GM12878 (cell line): ENCODE results near the gene NCBP3. TPM values are rescaled to one million over a fixed set of nuclear protein-coding genes. Genes with fewer than 3 reads are reported as not detected.

Source experiments
- ATAC-seq: fragments of 200-7000 bp; cut with Tn5 transposase; 3 replicates; pipeline ENCODE4 v1.9.1; 2020; ENCODE audit warnings: mild to moderate bottlenecking, moderate library complexity
- BruUV-seq: library from RNA; stranded (reverse); fragments of 400-500 nt; replicated peaks from 2 replicates; lab custom pipeline; 2021; lab: Mats Ljungman, UMichigan
- CTCF ChIA-PET: fragments of 300-600 bp; sonication (Branson Sonifier 250); formaldehyde crosslinking; extraction: SDS; loops from one replicate; lab custom pipeline; 2021; ENCODE audit warnings: inconsistent platforms; lab: Yijun Ruan, JAX
- POLR2A ChIA-PET: fragments of 350-600 bp; formaldehyde crosslinking; extraction: SDS; loops from one replicate; lab custom pipeline; 2021; ENCODE audit warnings: inconsistent platforms; lab: Charles Lee
- RAD21 ChIA-PET: fragments of 300-600 bp; sonication (Branson Sonifier 250); formaldehyde crosslinking; loops from one replicate; lab custom pipeline; 2023; ENCODE audit warnings: antibody characterized with exemption; ENCODE audit not compliant: unreplicated experiment; lab: Charles Lee
- SMC1A ChIA-PET: fragments of 300-600 bp; sonication (Branson Sonifier 250); formaldehyde crosslinking; loops from one replicate; lab custom pipeline; 2023; ENCODE audit not compliant: unreplicated experiment, uncharacterized antibody; lab: Charles Lee
- DNase-seq: peaks from one replicate; pipeline ENCODE4 v3.0.0-alpha.2; 2011; ENCODE audit warnings: low read depth, low spot score
- FAIRE-seq: peaks from 3 replicates; lab custom pipeline; 2011; peaks lifted over from hg19 to GRCh38; lab: Jason Lieb, UNC
- H2AFZ ChIP-seq: 2 replicates; pipeline ENCODE4 v1.6.0; 2011; ENCODE audit warnings: low read depth, low read length, control low read depth; ENCODE audit not compliant: control insufficient read depth
- H3K27ac ChIP-seq: 2 replicates; pipeline ENCODE4 v1.5.1; 2011; ENCODE audit warnings: control low read depth; ENCODE audit not compliant: control insufficient read depth, insufficient read depth
- H3K27me3 ChIP-seq, 2 experiments: replicated peaks in 1 of 2; 2 replicates each; pipeline versions ENCODE4 v1.6.0 to v1.6.1; 2011; ENCODE audit warnings: low read length in 1 of 2; ENCODE audit not compliant: control insufficient read depth in 2 of 2, insufficient read depth in 2 of 2
- H3K36me3 ChIP-seq, 2 experiments: 2 replicates each; pipeline ENCODE4 v1.5.1; 2011; ENCODE audit warnings: low read length in 1 of 2; ENCODE audit not compliant: control insufficient read depth in 2 of 2, insufficient read depth in 2 of 2
- H3K4me1 ChIP-seq: 2 replicates; pipeline ENCODE4 v1.6.1; 2011; ENCODE audit warnings: mild to moderate bottlenecking, low read length, moderate library complexity, mixed read lengths; ENCODE audit not compliant: control insufficient read depth, insufficient read depth
- H3K4me2 ChIP-seq: 2 replicates; pipeline ENCODE4 v1.6.0; 2011; ENCODE audit warnings: control low read depth; ENCODE audit not compliant: control insufficient read depth, insufficient read depth
- H3K4me3 ChIP-seq: fragments of 200-600 bp; sonication (generic); 2 replicates; pipeline ENCODE4 v1.5.1; 2016
- H3K79me2 ChIP-seq: 2 replicates; pipeline ENCODE4 v1.6.0; 2011; ENCODE audit warnings: low read length; ENCODE audit not compliant: control insufficient read depth, insufficient read depth
- H3K9ac ChIP-seq: 2 replicates; pipeline ENCODE4 v1.8.0; 2011; ENCODE audit warnings: low read length, control low read depth, mixed read lengths; ENCODE audit not compliant: control insufficient read depth, insufficient read depth
- H3K9me3 ChIP-seq: replicated peaks from 3 replicates; pipeline ENCODE4 v1.5.1; 2011; ENCODE audit warnings: mild to moderate bottlenecking, low read length; ENCODE audit not compliant: control insufficient read depth, insufficient read depth
- H4K20me1 ChIP-seq: 2 replicates; pipeline ENCODE4 v1.6.0; 2011; ENCODE audit not compliant: control insufficient read depth, insufficient read depth
- BMI1 ChIP-seq: fragments of 450-650 bp; IDR thresholded peaks from 2 replicates; pipeline ENCODE4 v1.6.1; 2016; ENCODE audit warnings: mild to moderate bottlenecking, moderate library complexity, borderline replicate concordance
- CHD4 ChIP-seq: fragments of 200-600 bp; sonication (generic); IDR thresholded peaks from 2 replicates; pipeline ENCODE4 v1.6.1; 2016; ENCODE audit warnings: mild to moderate bottlenecking
- EZH2 ChIP-seq: IDR thresholded peaks from 2 replicates; pipeline ENCODE4 v1.6.1; 2012; ENCODE audit warnings: low read depth, mild to moderate bottlenecking, control low read depth, inconsistent platforms, low read length, borderline replicate concordance; ENCODE audit not compliant: control insufficient read depth
- POLR2A ChIP-seq: IDR thresholded peaks from 2 replicates; pipeline ENCODE4 v1.6.1; 2011; ENCODE audit warnings: low read depth, mild to moderate bottlenecking, low read length
- WGBS: methylation state at CpG from one replicate; pipeline ENCODE4 v1.1.6; 2016; ENCODE audit warnings: low lambda C conversion rate; ENCODE audit not compliant: insufficient replicate concordance, insufficient coverage; ENCODE audit errors: missing lambda C conversion rate; 5-methylcytosine and 5-hydroxymethylcytosine counted together
- in situ Hi-C: fragments of 300-500 bp; cut with MboI; formaldehyde crosslinking; loops from 9 replicates; pipeline ENCODE4 v1.14.3; 2018; ENCODE audit warnings: mixed read lengths
- intact Hi-C: fragments of 100-400 bp; cut with micrococcal nuclease; formaldehyde crosslinking; loops from one replicate; pipeline ENCODE4 v1.14.2; 2022; ENCODE audit not compliant: unreplicated experiment
- polyA plus RNA-seq, 11 experiments: library from polyadenylated mRNA; depleted of rRNA in 4 of 11; unstranded in 6 of 11; stranded (reverse) in 5 of 11; fragments of >200 nt; fragmentation: Nextera tagmentation in 4 of 11; fragmentation: Illumina TruSeq in 1 of 11; extraction: Ambion mirVana in 4 of 11; extraction: Trizol in 1 of 11; gene quantifications; 1 replicate in 1 of 11; 2 replicates in 10 of 11; pipeline versions ENCODE4 v1.2.1 to v1.2.3, GENCODE V29; 2011 to 2016; ENCODE audit warnings: inconsistent platforms in 2 of 11, missing spikeins in 2 of 11, low read depth in 1 of 11
- total RNA-seq, 4 experiments: library from RNA; depleted of rRNA in 3 of 4; stranded (reverse); fragments of >200 nt in 3 of 4; fragmentation: Illumina TruSeq in 1 of 4; extraction: Trizol in 1 of 4; gene quantifications; 2 replicates each; pipeline versions ENCODE4 v1.2.1 to v1.2.3, GENCODE V29; 2013 to 2021

The NCBP3 gene
- total and polyA plus RNA-seq, 10 of the 15 experiments (the other 5 are each of a cell fraction or from before 2014, with no cell fraction given) = 5.2 to 32.0 (median 23.2) TPM

- no peak for TF ChIP-seq CHD4
- no peak for TF ChIP-seq BMI1
- DNase-seq (no peak), FAIRE-seq (no peak), ATAC-seq (no peak)
- intact Hi-C loops = no loop called here
- no peak overlapping the region for H3K9ac ChIP-seq
- H3K4me2 ChIP-seq = no peak overlapping the region
- CTCF ChIA-PET = no interaction called here
- no peaks in the 10 kb centered on the region for H3K27me3 ChIP-seq
- H4K20me1 ChIP-seq = no peaks in the 10 kb centered on the region
- POLR2A ChIA-PET = interaction anchor here (0.7 kb wide), 1 partner anchor 91 kb away, joined by 3 read pairs; no protein-coding TSS in a partner anchor
- H3K36me3 ChIP-seq = no peaks in the 10 kb centered on the region
- H3K79me2 ChIP-seq = no peaks in the 10 kb centered on the region
- no peak overlapping the region for H2AFZ ChIP-seq
- BruUV-seq = no TSS peak
- SMC1A ChIA-PET = no interaction called here
- RAD21 ChIA-PET = no interaction called here
- no peaks in the 10 kb centered on the region for H3K9me3 ChIP-seq
- in situ Hi-C loops = no loop called here
- peaks cover 5% of the 10 kb centered on the region; the same call in 1 of the 2 replicates for H3K4me1 ChIP-seq
- no peak overlapping the region for H3K4me3 ChIP-seq
- no peak overlapping the region for H3K27ac ChIP-seq
- 63% methylated on average over 10 of the region's 10 CpGs for whole genome bisulfite sequencing
Measured at GRCh38 chr17:3873862-3874261, 27.8 kb upstream of the NCBP3 start.

GRCh38 chr17:3870871-3871306 lies 24.8 kb upstream of the NCBP3 start:
- ChIA-PET CTCF (no interaction called here), SMC1A (no interaction called here), POLR2A (no interaction called here), RAD21 (no interaction called here)
- peak overlapping the region; percentile 88 for H2AFZ ChIP-seq
- H3K79me2 ChIP-seq = no peaks in the 10 kb centered on the region
- H3K36me3 ChIP-seq = no peaks in the 10 kb centered on the region
- no peaks in the 10 kb centered on the region for H3K27me3 ChIP-seq
- H3K9ac ChIP-seq = peak overlapping the region; percentile 15; the same call in 1 of the 2 replicates
- FAIRE-seq (peak; percentile 59), DNase-seq (no peak), ATAC-seq (peak; percentile 67)
- intact Hi-C loops (no loop called here), in situ Hi-C loops (no loop called here)
- H3K4me3 ChIP-seq = no peak overlapping the region
- H3K27ac ChIP-seq = peak overlapping the region; percentile 76
- peaks cover 5% of the 10 kb centered on the region; the same call in 1 of the 2 replicates for H3K4me1 ChIP-seq
- no TSS peak for BruUV-seq
- H3K9me3 ChIP-seq = no peaks in the 10 kb centered on the region
- peak overlapping the region; percentile 62 for H3K4me2 ChIP-seq
- TF ChIP-seq EZH2 (no peak), POLR2A (0 out of 2 replicates have a peak, but pooled peaks have one; percentile 26)
- no peaks in the 10 kb centered on the region for H4K20me1 ChIP-seq
- WGBS = 61% methylated on average over 11 of the region's 11 CpGs
